Rectal smooth muscle tissue (tissue), 1 donor: ENCODE measurements around the gene URM1.

ENCODE experiments used
- H3K27ac ChIP-seq: one replicate; pipeline ENCODE4 v1.7.0; 2013; ENCODE audit warnings: low read depth, low read length, inconsistent platforms
- H3K27me3 ChIP-seq: one replicate; pipeline ENCODE4 v1.7.0; 2013; ENCODE audit warnings: low read length; ENCODE audit not compliant: control insufficient read depth, insufficient read depth
- H3K36me3 ChIP-seq: one replicate; pipeline ENCODE4 v1.7.0; 2013; ENCODE audit warnings: low read length; ENCODE audit not compliant: control insufficient read depth, insufficient read depth
- H3K4me1 ChIP-seq: one replicate; pipeline ENCODE4 v1.7.0; 2013; ENCODE audit warnings: low read length; ENCODE audit not compliant: control insufficient read depth, insufficient read depth
- H3K4me3 ChIP-seq: one replicate; pipeline ENCODE4 v1.7.0; 2013; ENCODE audit warnings: low read length
- H3K9ac ChIP-seq: one replicate; pipeline ENCODE4 v1.7.0; 2013; ENCODE audit warnings: low read length

The URM1 gene

GRCh38 chr9:128358861-128359260 is 12.3 kb upstream of the URM1 start:
- Histone ChIP-seq H3K27me3 (no peaks in the 10 kb centered on the region), H3K9ac (no peak overlapping the region), H3K4me3 (no peak overlapping the region), H3K36me3 (peaks cover 8% of the 10 kb centered on the region), H3K27ac (no peak overlapping the region), H3K4me1 (peaks cover 9% of the 10 kb centered on the region)

- H3K36me3 ChIP-seq = peaks cover under 1% of the 10 kb centered on the region
- no peak overlapping the region for H3K9ac ChIP-seq
- H3K27ac ChIP-seq = no peak overlapping the region
- H3K4me1 ChIP-seq = peaks cover 14% of the 10 kb centered on the region
- no peaks in the 10 kb centered on the region for H3K27me3 ChIP-seq
- H3K4me3 ChIP-seq = no peak overlapping the region
These were observed 10.3 kb upstream of the URM1 start for GRCh38 chr9:128360826-128361225.

GRCh38 chr9:128361296-128361985 is 9.7 kb upstream of the URM1 start:
- H3K4me3 ChIP-seq = peak overlapping the region; percentile 90
- H3K27ac ChIP-seq = no peak overlapping the region
- peak overlapping the region; percentile 70 for H3K9ac ChIP-seq
- H3K27me3 ChIP-seq = no peaks in the 10 kb centered on the region
- peaks cover 14% of the 10 kb centered on the region for H3K4me1 ChIP-seq
- H3K36me3 ChIP-seq = no peaks in the 10 kb centered on the region

- no peaks in the 10 kb centered on the region for H3K27me3 ChIP-seq
- peaks cover 14% of the 10 kb centered on the region for H3K4me1 ChIP-seq
- H3K27ac ChIP-seq = no peak overlapping the region
- peak overlapping the region; percentile 90 for H3K4me3 ChIP-seq
- no peaks in the 10 kb centered on the region for H3K36me3 ChIP-seq
- H3K9ac ChIP-seq = peak overlapping the region; percentile 70
These were observed 9.1 kb upstream of the URM1 start for GRCh38 chr9:128361986-128362646.

- Histone ChIP-seq H3K4me1 (peaks cover 14% of the 10 kb centered on the region), H3K27ac (no peak overlapping the region), H3K4me3 (no peak overlapping the region), H3K9ac (no peak overlapping the region), H3K27me3 (no peaks in the 10 kb centered on the region), H3K36me3 (no peaks in the 10 kb centered on the region)
These were observed 8.4 kb upstream of the URM1 start for GRCh38 chr9:128362774-128363173.

- H3K4me1 ChIP-seq = peaks cover 17% of the 10 kb centered on the region
- peak overlapping the region; percentile 28 for H3K9ac ChIP-seq
- H3K27ac ChIP-seq = no peak overlapping the region
- peak overlapping the region; percentile 64 for H3K4me3 ChIP-seq
- H3K27me3 ChIP-seq = no peaks in the 10 kb centered on the region
- H3K36me3 ChIP-seq = no peaks in the 10 kb centered on the region
These were observed 5.6 kb upstream of the URM1 start for GRCh38 chr9:128365525-128365924.

GRCh38 chr9:128369024-128369706 is 2.0 kb upstream of the URM1 start:
- H3K36me3 ChIP-seq = no peaks in the 10 kb centered on the region
- peaks cover 17% of the 10 kb centered on the region for H3K4me1 ChIP-seq
- no peak overlapping the region for H3K9ac ChIP-seq
- H3K4me3 ChIP-seq = no peak overlapping the region
- no peaks in the 10 kb centered on the region for H3K27me3 ChIP-seq
- no peak overlapping the region for H3K27ac ChIP-seq

- Histone ChIP-seq H3K9ac (peak overlapping the region; percentile 96), H3K36me3 (peaks cover 2% of the 10 kb centered on the region), H3K27ac (peak overlapping the region; percentile 93), H3K4me1 (peaks cover 13% of the 10 kb centered on the region), H3K4me3 (peak overlapping the region; percentile 98), H3K27me3 (no peaks in the 10 kb centered on the region)
These were observed 815 bp upstream of the URM1 start for GRCh38 chr9:128370367-128370751.

- Histone ChIP-seq H3K4me1 (peaks cover 13% of the 10 kb centered on the region), H3K9ac (peak overlapping the region; percentile 82), H3K27ac (peak overlapping the region; percentile 76), H3K4me3 (peak overlapping the region; percentile 80), H3K27me3 (no peaks in the 10 kb centered on the region), H3K36me3 (peaks cover 2% of the 10 kb centered on the region)
These were observed 500 bp downstream of the URM1 start for GRCh38 chr9:128371630-128372117.

- Histone ChIP-seq H3K9ac (peak overlapping the region; percentile 82), H3K27me3 (no peaks in the 10 kb centered on the region), H3K27ac (no peak overlapping the region), H3K4me1 (peaks cover 13% of the 10 kb centered on the region), H3K4me3 (peak overlapping the region; percentile 80), H3K36me3 (peaks cover 2% of the 10 kb centered on the region)
These were observed 1.0 kb downstream of the URM1 start for GRCh38 chr9:128372188-128372641.

- no peak overlapping the region for H3K27ac ChIP-seq
- H3K36me3 ChIP-seq = peaks cover 2% of the 10 kb centered on the region
- H3K4me1 ChIP-seq = peaks cover 13% of the 10 kb centered on the region
- no peaks in the 10 kb centered on the region for H3K27me3 ChIP-seq
- no peak overlapping the region for H3K4me3 ChIP-seq
- no peak overlapping the region for H3K9ac ChIP-seq
These were observed 1.6 kb downstream of the URM1 start for GRCh38 chr9:128372784-128373183.

- Histone ChIP-seq H3K9ac (no peak overlapping the region), H3K27ac (no peak overlapping the region), H3K36me3 (peaks cover 5% of the 10 kb centered on the region), H3K27me3 (no peaks in the 10 kb centered on the region), H3K4me3 (no peak overlapping the region), H3K4me1 (peaks cover 13% of the 10 kb centered on the region)
These were observed 3.1 kb downstream of the URM1 start for GRCh38 chr9:128374221-128374675.
